NCI-H2029 (cell line): ENCODE data around the gene VAV2.
A peak's percentile ranks its signal among the peaks of the same experiment; 100 is the strongest.

Experiments used
- DNase-seq: peaks from one replicate; lab custom pipeline; 2025; lab: John Stamatoyannopoulos, UW

VAV2 gene

DNA sequence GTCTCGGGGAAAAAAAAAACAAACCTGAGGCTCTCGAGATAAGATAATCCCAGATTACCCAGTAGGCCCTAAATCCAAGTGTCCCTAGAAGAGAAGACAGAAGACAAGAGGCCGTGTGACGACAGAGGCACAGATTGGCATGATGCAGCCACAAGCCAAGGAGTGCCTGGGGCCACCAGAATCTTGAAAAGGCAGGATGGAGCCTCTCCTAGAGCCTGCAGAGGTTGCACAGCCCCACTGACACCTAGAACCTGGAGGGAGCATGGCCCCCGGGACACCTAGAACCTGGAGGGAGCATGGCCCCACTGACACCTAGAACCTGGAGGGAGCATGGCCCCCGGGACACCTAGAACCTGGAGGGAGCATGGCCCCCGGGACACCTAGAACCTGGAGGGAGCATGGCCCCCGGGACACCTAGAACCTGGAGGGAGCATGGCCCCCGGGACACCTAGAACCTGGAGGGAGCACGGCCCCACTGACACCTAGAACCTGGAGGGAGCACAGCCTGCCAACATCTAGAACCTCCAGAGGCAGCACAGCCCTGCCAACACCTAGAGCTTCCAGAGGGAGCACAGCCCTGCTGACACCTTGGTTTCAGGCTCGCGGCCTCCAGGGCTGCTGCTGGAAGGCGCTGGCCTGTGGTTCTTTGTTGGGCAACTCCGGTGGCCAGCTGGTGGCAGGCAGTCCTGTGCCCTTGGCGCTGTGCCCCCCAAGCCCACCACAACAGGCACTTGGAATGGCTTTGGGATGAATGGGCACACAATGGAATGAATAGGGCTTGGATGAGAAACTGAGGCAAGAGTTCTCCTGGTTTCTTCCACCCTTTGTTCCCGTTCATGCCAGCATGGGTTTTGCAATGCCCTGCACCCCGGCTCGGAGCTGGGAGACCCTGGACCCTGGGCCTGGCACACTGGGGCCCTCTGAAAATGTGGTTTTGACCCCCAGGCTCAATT is 39.2 kb downstream of the VAV2 start:
- no peak for DNase-seq

DNA sequence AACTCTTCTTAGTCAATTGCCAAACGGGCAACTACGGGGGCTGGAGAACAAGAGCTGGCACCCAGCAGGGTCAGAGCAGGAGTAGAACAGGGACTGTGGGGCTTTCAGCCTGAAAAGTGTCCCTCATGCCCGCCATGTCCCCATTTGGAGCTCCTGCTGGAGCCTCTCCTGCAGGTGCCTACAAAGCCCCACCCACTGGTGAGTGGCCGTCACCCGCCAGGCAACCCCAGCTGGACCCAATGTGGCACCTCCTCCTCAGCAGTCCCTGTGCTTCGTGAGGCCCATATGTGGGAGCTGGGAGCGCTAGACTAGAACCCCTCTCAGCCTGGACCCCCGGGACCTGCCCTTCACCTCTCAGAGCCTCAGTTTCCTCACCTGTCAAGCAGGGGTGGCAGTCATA is 40.9 kb downstream of the VAV2 start:
- no peak for DNase-seq

DNA sequence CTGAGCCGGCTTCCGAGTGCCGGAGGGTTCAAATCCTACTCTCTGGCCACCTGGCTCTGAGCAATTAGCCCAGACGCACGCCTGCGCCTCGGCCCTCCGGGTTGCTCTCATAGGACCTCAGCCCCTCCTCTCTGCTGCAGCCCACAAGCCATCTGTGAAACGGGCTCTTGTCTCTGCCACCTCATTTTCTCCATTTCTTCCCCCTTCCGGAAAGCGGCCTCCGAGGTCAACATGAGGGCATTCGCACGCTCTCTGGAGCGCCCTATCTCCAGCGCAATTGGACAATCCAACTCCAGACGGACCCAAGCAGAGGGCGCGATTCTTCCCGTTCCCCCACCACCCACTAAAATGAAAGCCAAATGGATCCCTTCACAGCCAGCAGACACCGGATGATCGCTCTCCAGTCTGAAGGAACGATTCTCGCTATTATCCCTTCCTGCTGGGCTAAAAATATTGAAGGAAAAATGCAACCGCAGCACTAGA is 41.5 kb downstream of the VAV2 start:
- no peak for DNase-seq

DNA sequence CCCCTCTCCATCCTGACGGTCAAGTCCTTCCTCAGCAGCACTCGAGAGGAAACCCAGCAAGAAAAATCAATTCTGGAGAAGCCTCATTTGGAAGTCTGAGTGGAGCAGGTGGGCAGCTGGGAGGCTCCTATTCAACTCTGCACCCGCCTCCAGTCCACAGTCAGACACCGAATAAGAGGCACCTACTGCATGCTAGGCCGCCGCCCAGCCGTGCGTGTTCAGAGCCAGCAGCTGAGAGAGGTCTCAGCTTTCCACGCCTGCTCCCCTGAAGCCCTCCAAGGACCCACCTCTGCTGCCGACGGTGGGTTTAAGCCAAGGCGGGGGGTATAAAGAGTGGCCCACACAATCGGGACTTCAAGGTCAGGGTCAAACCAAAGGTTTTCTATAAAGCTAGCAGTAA is 41.9 kb downstream of the VAV2 start:
- DNase-seq: peak; percentile 67

DNA sequence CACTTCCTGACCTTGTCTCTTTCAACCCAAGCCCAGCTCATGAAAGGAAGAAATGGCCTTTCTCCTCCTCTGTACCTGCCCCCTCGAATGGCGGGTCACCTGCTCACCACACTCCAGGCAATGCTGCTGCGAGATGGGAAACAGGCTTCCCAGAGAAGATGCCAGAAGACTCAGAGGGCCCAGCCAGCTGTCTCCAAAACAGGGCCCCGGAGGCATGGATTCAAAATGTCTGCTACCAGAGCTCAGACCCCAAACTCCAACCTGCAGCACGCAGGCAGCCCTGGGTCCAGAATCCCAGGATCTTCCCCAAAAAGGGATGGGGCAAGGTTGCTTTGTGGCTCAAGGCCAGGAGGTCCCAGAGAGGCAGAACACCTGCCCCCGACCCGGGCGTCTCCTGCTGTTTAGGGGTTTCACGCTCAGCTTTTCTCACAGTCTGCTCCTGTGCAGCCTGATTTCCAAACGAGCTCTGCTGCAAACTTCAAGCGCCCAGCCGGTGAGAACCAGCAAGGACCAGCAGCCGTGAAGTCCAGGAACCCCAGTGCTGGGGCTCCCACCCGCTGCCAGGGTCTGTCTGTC is 42.5 kb downstream of the VAV2 start:
- no peak for DNase-seq

DNA sequence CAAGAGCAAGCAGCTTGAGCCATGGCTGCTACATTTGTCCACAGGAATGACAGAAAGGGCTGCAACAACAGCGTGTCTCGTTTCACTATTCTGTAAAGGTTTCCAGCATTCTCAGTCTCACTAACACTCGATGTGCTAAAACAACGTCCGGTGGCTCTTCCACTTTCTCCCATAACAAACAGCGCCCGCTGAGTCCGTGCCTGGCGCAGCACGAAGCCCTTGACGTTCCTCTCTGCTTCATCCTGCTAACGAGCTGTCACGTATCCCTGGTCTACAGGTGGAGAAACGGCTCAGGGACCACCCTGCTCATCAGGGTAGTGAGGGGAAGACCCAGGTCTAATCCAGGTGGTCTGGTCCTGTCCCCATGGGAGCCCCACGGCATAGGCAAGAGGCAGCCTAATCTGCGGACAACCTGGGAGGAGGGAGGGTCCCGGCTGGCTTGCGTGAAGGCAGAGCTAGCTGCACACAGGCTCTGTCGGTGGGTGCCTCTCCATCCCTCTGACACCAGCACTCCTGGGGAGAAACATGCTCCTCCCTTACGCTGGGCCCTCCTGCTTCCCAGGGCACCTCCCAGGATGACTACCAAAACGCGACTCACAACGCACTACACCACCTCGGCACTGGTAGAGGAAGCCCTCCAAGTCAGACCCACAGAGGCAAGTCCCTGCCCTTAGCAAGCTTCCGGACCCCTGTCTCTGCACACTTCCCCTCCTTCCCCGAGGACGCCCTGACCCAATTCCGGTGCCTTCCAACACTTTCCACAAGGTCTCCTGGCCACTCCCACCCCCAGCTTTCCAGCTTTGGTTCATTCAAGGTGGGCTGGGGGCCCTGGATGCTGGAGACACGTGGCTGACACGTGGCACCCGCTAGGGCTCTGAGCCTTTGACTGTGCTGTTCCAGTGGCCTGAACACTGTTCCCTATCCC is 43.3 kb downstream of the VAV2 start:
- no peak for DNase-seq

DNA sequence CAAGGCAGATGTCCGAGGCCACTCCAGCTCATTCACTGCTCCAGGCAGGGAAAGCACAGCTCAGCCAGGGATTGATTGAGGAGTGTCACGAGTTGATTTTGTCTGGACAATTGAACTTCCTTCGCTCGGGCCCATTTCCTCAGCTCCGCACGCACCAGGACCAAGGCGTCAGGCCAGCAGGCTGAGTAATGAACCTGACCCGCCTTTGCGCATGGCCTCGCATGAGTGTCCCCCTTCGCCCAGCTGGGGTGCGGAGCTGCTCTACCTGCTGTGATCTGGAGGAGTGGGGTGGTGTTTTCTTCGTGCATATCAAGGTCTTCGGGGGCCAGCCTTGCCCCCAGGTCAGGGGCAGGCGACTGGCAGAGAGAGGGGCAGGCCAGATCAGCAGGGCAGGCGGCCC is 44.0 kb downstream of the VAV2 start:
- no peak for DNase-seq

DNA sequence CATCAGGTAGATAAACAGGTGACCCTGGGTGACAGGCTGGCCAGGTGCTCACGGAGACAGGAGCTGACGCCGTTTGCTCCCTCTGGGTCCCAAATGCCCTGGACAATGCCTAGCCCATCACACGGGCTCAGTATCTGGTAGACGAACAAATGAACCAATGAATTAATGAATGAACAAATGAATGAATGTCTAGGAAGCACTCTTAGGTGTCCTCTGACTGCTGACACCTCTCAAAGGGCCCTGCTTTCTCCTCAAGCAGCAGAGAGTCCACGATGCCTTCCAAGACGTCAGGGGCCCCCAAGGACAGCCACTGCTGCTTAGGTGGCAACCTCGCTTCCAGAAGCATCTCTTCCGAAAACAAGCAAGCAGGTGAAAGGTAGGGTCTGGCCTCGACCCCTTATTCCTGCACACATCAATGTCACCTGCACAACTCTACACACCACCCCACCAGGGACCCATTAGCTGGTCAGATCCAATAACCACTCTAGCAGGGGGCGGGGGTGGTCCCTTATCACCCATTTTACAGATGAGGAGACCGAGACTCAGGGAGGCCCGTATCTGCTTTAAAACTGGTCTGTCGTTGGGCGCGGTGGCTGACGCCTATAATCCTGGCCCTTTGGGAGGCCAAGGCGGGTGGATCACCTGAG is 45.2 kb downstream of the VAV2 start:
- DNase-seq: no peak

DNA sequence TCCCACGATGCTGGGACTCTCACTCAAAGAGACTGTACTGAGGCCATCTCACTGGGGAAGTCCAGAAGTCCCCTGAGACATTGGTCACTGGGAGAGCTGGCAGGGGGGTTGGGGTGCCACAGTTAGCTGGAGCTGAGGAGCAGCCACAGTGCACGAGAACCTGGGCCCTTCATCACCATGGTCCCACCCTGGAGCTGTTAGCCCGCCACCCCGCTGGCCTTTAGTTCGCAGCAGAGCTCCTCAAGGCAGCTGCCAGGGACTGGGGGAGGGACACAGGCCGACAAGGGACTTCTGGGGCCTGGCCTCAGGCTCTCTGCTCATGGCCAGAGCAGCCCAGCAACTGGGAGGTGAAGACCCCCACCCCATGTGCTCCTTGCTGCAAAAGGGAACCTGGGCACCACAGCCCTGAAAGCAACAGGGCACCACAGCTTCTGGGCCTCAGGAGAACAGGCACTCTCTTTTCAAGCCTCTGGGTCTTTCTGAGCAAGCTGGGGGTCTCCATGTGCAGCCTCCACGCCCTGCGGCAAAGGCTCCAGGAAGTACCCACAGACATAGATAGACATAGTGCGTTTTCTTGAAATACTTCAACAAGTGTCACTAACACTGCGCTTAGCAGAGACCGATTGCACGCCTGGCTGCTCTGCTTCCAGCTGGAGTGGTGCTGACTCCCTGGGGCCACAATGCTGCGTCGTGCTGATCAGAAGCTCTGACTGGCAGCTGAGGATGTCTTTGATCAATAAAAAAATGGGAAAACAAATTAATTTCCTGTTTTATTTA is 46.0 kb downstream of the VAV2 start:
- no peak for DNase-seq

DNA sequence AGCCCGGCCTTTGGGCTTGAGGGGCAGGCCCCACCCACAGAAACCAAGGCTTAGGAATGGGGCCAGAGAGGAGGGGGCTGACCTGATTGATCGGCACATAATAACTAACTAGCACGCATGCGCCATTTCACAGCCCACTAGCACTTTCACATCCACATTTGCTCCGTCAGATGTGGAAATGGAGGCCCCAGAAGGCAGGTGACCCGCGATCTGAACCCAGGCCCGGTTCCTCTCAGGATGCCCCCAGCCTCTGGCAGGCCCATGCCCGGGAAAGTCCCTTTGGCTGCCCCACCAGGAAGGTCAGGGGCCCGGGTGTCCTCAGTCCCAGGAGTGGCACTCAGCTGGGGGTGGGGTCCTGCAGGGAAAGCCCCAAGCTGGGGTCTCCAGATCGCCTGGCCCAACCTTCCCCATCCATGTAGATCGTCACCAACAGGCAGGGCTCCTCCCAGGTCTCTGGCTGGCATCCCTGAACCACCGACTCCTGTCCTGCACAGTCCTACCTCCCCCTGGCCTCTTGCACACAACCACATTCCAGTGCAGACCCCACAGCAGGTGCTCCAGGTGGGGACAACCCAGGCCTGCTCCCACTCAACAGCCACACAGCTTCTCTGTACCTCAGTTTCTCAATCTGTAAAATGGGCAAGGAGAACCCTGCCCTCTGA is 46.7 kb downstream of the VAV2 start:
- DNase-seq: no peak

DNA sequence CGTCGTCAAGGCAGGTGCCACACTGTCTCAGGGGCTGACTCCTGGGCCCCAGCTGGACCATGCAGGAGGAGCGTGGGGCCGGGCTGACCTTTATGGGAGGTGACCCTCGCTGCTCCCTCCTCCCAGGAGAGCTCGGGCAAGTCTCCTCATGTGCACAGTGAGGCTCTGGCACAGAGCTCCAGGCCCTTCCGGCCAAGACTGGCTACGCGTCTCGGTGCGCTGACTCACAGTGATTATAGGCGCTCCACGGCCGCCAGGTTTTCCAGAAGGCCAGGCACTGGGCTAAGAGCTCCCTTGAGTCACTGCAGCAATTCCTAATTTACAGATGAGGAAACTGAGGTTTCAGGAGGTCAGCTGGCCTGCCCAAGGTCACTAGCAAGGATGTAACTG is 47.4 kb downstream of the VAV2 start:
- DNase-seq: no peak

DNA sequence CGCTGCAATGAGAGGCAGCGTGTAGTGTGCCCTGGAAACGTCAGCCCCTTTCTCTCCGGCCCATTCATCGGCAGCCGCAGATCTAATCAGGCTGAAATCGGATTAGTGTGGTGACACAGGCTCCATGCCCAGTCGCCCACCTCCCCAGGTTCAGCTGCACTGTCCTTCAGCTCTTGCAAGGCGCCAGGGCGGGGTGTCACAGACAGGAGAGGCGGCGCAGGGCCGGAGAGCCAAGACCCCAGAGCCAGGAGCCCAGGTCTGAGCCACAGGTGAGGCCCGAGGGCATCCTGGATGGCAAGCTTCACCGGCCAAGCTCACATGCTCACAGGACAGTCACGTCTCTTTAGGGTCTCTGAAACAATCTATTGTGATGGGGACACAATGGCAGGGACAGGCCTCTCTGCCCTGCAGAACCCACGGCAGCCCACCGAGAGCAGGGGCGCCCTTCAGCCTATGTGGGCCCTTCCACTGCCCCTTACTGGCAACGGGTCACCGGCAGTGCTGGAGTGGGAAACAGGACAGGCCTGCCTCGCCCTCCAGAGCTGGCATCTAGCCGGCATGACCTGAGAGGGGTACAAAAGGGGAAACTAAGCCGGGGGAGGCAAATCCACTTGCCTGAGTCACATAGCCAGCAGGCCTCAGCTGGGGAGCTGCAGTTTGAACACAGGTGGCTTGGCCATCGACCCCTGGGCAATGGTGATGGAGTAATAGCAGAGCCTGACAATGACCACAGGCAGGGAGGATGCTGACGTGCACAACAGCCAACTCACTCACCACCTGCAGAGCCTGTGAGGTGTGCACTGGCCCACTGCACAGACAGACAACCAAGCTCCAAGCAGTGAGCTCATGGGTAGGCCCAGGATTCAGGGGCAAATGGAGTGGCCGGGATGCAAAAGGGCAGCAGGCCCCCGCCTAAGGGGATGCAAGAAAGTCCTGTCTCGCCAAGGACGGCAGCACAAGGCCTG is 48.1 kb downstream of the VAV2 start:
- DNase-seq: no peak

DNA sequence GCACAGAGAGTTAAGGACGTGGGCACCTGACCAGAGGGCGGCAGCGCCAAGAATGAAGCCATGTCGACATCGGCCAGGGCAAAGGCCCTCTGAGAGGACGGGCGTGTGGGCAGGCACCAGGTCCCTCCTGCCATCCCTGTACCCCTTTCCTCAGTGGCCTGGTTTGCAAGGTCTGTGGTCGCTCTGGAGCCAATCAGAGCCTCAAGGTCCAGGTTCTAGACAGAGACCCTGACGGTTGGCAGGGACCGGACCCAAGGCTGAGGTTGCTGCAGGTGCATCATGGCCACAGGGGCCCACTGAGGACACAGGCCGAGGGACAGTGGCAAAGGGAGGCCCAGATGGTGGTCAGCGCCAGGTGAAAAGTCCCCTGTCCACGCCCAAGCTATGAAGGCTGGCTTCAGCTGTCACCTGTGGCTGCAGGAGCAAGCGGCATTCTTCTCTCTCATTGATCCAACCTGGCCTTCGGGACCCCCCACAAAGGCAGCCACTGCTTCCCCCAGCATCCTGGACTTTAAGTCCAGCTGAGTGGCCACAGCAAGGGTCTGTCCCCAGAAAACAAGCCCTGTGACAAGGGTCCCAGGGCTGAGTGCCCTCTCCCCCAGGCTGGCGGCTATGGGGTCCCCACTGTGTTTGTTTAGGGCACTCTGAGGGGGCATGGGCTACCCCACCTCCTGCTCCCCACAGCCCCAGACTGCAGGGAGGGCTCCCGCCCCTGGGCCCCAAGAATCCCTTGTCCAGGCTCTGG is 48.9 kb downstream of the VAV2 start:
- no peak for DNase-seq

DNA sequence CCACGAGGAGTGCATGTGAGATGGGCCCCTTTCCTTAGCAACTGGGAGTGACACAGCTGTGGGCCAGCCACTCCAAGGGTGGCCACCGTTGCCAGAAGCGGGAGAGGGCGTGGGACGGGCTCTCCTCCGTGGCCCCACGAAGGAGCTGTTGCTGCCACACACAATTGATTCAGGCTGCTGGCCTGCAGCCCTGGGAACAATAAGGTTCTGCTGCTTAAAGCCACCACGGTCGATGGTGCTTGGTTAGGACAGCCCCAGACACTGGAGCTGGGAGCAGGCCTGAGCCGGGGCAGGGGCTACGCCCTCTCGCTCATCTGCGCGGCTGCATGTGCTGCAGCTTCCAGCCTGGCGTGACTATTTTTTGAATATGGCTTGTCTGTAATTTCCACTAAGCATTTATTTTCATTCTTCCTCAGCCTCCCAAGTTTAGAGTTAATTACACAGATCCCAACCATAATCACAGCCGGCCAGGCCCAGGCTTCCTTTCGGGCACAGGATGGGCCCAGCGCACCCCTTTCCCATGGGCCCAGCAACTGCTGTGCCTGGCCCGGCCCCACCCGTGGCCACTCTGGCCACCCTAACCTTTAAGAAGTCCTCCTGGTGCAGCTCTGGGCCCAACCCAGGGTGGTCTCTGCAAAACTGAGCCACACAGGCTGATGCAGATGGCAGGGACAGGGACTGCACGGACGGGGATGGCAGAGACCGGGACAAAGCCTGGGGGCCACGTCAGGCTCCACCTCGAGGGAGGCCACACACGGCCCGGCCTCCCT is 49.7 kb downstream of the VAV2 start:
- DNase-seq: no peak

DNA sequence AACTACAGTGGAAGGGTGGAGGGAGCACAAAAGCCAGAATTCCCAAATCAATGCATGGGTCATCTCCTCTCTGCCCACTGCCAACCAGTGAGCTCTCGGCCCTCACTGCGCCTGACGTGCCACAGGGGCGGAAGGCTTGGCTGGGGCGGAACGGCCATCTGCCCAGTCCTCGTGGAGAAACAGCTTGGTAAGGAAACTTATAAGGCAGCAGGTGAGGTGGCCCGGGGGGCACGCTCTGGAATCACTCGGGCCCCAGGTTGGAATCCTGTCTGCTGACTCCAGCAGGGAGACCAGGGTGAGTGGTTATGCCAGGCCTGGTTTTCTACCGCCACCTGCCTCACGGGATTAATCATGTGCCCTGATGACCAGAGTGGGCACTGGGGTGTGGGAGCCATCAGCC is 52.3 kb downstream of the VAV2 start:
- no peak for DNase-seq

DNA sequence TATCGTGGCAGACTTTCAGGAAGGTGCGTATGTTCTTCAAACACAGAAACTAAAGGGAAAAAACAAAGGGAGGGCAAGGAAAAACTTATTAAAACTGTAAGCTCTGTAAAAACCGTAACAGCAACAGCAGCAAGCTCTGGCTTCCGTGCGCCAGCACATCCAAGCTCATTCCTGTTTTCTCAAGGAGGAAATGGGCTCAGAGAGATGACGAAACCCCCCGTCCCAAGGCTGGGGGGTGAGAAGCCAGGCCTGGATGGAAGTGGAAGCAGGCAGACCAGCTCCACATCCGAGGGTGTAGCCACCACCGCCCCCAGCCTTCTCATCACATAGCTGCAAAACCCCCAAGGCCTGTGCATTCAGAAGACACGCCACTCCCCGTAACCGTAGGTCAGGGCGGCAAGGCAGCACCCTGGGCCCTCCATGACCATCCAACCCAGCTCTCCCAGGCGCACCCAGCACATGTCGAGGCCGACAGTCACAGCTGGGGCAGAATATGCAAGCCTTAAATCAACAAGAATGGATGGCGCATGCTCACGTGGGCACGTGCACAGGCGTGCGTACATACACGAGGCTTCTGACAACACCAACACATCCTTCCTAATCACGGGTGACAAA is 52.8 kb downstream of the VAV2 start:
- no peak for DNase-seq

DNA sequence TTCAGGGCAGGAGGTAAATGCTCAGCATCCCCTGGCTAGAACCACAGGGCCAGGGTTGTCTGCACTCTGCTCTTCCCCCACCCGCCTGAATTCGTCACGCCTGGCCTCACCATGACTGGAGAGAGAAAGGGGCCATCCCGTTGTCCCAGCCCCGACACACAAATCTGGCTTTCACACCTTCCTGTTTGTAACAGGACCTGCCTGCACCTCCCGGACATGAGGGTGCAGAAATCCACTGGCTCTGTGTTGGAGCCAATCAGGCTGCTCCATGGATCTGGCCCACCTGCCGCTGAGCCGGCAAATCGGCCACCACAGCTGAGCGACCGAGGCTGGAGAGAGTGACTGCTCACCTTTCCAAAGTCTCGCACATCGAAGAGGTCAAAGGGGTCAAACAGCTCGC is 53.4 kb downstream of the VAV2 start:
- no peak for DNase-seq
